Measurements from ENCODE around the gene NOXO1.

NOXO1 gene

GRCh38 chr16:1938316-1938715 lies 43.0 kb downstream of the NOXO1 start:
- H3K9me3 Mint-ChIP-seq: no peaks in the 10 kb centered on the region
- peaks cover 6% of the 10 kb centered on the region for H3K36me3 Mint-ChIP-seq (ENCODE audit: low read depth)
- no peaks in the 10 kb centered on the region for H3K27me3 Mint-ChIP-seq (ENCODE audit: low read depth, poor library complexity)
- H3K27ac Mint-ChIP-seq: no peak overlapping the region
- peaks cover 40% of the 10 kb centered on the region for H3K4me1 Mint-ChIP-seq
- TF ChIP-seq CTCF (IDR thresholded peaks at IDR 0.05): no peak
- no peak overlapping the region for H3K4me3 Mint-ChIP-seq
- DNase-seq: no peak

- H3K27me3 Mint-ChIP-seq (ENCODE audit: low read depth, poor library complexity): peaks cover 4% of the 10 kb centered on the region
- H3K4me3 Mint-ChIP-seq: no peak overlapping the region
- no peaks in the 10 kb centered on the region for H3K9me3 Mint-ChIP-seq
- TF ChIP-seq CTCF (IDR thresholded peaks at IDR 0.05): no peak
- DNase-seq: no peak
- H3K27ac Mint-ChIP-seq: no peak overlapping the region
- H3K4me1 Mint-ChIP-seq: peaks cover 38% of the 10 kb centered on the region
- H3K36me3 Mint-ChIP-seq (ENCODE audit: low read depth): peaks cover 6% of the 10 kb centered on the region
Observed at GRCh38 chr16:1936945-1937479, 44.3 kb downstream of the NOXO1 start.

- H3K27ac Mint-ChIP-seq: no peak overlapping the region
- H3K4me1 Mint-ChIP-seq: peaks cover 13% of the 10 kb centered on the region
- no peaks in the 10 kb centered on the region for H3K9me3 Mint-ChIP-seq
- H3K4me3 Mint-ChIP-seq: no peak overlapping the region
- no peak for TF ChIP-seq CTCF (IDR thresholded peaks at IDR 0.05)
- H3K27me3 Mint-ChIP-seq (ENCODE audit: low read depth, poor library complexity): peaks cover 10% of the 10 kb centered on the region
- H3K36me3 Mint-ChIP-seq (ENCODE audit: low read depth): peaks cover 6% of the 10 kb centered on the region
- no peak for DNase-seq
Observed at GRCh38 chr16:1933097-1933661, 48.1 kb downstream of the NOXO1 start.

GRCh38 chr16:1932050-1933028 lies 48.9 kb downstream of the NOXO1 start:
- peaks cover 6% of the 10 kb centered on the region for H3K36me3 Mint-ChIP-seq (ENCODE audit: low read depth)
- no peak overlapping the region for H3K4me3 Mint-ChIP-seq
- H3K9me3 Mint-ChIP-seq: no peaks in the 10 kb centered on the region
- H3K4me1 Mint-ChIP-seq: peaks cover 16% of the 10 kb centered on the region
- no peak for DNase-seq
- no peak overlapping the region for H3K27ac Mint-ChIP-seq
- peaks cover 11% of the 10 kb centered on the region for H3K27me3 Mint-ChIP-seq (ENCODE audit: low read depth, poor library complexity)
- TF ChIP-seq CTCF (IDR thresholded peaks at IDR 0.05): no peak

- H3K9me3 Mint-ChIP-seq: no peaks in the 10 kb centered on the region
- no peaks in the 10 kb centered on the region for H3K36me3 Mint-ChIP-seq (ENCODE audit: low read depth)
- no peak for DNase-seq
- peaks cover 14% of the 10 kb centered on the region for H3K27me3 Mint-ChIP-seq (ENCODE audit: low read depth, poor library complexity)
- no peak overlapping the region for H3K4me3 Mint-ChIP-seq
- H3K4me1 Mint-ChIP-seq: peaks cover 23% of the 10 kb centered on the region
- no peak overlapping the region for H3K27ac Mint-ChIP-seq
- TF ChIP-seq CTCF (IDR thresholded peaks at IDR 0.05): no peak
Observed at GRCh38 chr16:1930338-1930720, 50.9 kb downstream of the NOXO1 start.

Data from nephron progenitor cell (in vitro differentiated cells).